Panc1 (cell line): ENCODE measurements around the gene TCAF1. TPM values are rescaled to one million over a fixed set of nuclear protein-coding genes. Genes with fewer than 3 reads are reported as not detected.

Source experiments
- ATAC-seq: fragments of 200-7000 bp; cut with Tn5 transposase; 2 replicates; pipeline ENCODE4 v1.9.1; 2020; ENCODE audit warnings: mild to moderate bottlenecking, moderate library complexity
- BruUV-seq: library from RNA; stranded (reverse); fragments of 400-500 nt; replicated peaks from 2 replicates; lab custom pipeline; 2021; lab: Mats Ljungman, UMichigan
- CTCF ChIA-PET: fragments of 300-600 bp; sonication (Branson Sonifier 250); formaldehyde crosslinking; loops from one replicate; lab custom pipeline; 2022; ENCODE audit warnings: antibody characterized with exemption; lab: Charles Lee
- POLR2A ChIA-PET: fragments of 300-600 bp; sonication (Branson Sonifier 250); formaldehyde crosslinking; loops from one replicate; lab custom pipeline; 2022; ENCODE audit warnings: antibody characterized with exemption; lab: Charles Lee
- DNase-seq: peaks from one replicate; pipeline ENCODE4 v3.0.0-alpha.2; 2010; ENCODE audit warnings: low read depth, low spot score
- H3K27ac ChIP-seq: 2 replicates; pipeline ENCODE4 v1.5.1; 2011; ENCODE audit warnings: mild to moderate bottlenecking, low read length, inconsistent platforms
- H3K27me3 ChIP-seq: fragments of 200-500 bp; sonication (Bioruptor generic); 2 replicates; pipeline ENCODE4 v1.6.0; 2014; ENCODE audit warnings: low read length, inconsistent platforms; ENCODE audit not compliant: control insufficient read depth, insufficient read depth
- H3K36me3 ChIP-seq: fragments of 200-500 bp; sonication (Bioruptor generic); 2 replicates; pipeline ENCODE4 v1.5.1; 2014; ENCODE audit warnings: inconsistent platforms, mild to moderate bottlenecking, low read length, moderate library complexity; ENCODE audit not compliant: control insufficient read depth, insufficient read depth
- H3K4me1 ChIP-seq: 2 replicates; pipeline ENCODE4 v1.5.1; 2011; ENCODE audit warnings: inconsistent platforms, mild to moderate bottlenecking, low read length, moderate library complexity; ENCODE audit not compliant: control insufficient read depth, insufficient read depth
- H3K4me3 ChIP-seq, 2 experiments: 2 replicates each; pipeline ENCODE4 v1.5.1; 2011 to 2012; ENCODE audit warnings: low read depth in 2 of 2, low read length in 2 of 2, mild to moderate bottlenecking in 2 of 2, inconsistent platforms in 1 of 2, moderate library complexity in 1 of 2
- H3K9me3 ChIP-seq: fragments of 200-500 bp; sonication (Bioruptor generic); 2 replicates; pipeline ENCODE4 v1.5.1; 2014; ENCODE audit warnings: low read depth, mild to moderate bottlenecking, inconsistent platforms, low read length, moderate library complexity; ENCODE audit not compliant: control insufficient read depth, insufficient read depth
- POLR2AphosphoS5 ChIP-seq: IDR thresholded peaks from 2 replicates; pipeline ENCODE4 v1.6.1; 2012; ENCODE audit warnings: mild to moderate bottlenecking, low read depth, low read length, moderate library complexity
- SIN3A ChIP-seq: IDR thresholded peaks from 2 replicates; pipeline ENCODE4 v1.6.1; 2012; ENCODE audit warnings: low read depth, mild to moderate bottlenecking, low read length, moderate library complexity, borderline replicate concordance; ENCODE audit not compliant: insufficient read depth
- TCF7L2 ChIP-seq: IDR thresholded peaks from 2 replicates; pipeline ENCODE4 v1.6.1; 2011; ENCODE audit warnings: mild to moderate bottlenecking, low read depth, low read length, inconsistent platforms
- in situ Hi-C: cut with HindIII; loops from 2 replicates; pipeline ENCODE4 v1.10.0; 2016; ENCODE audit warnings: low sequenced_read_pairs, low pct_unique_long_range_greater_than_20kb
- intact Hi-C: fragments of 100-400 bp; cut with micrococcal nuclease; formaldehyde crosslinking; loops from one replicate; pipeline ENCODE4 v1.10.0; 2022; ENCODE audit not compliant: unreplicated experiment
- total RNA-seq: library from RNA; stranded (reverse); gene quantifications from one replicate; pipeline ENCODE4 v1.2.1, GENCODE V29; 2021; ENCODE audit not compliant: unreplicated experiment
- TF ChIP-seq, protein P1 (sequence below), 2 experiments: IDR thresholded peaks; 2 replicates each; pipeline ENCODE4 v1.6.1; 2011 to 2012; ENCODE audit warnings: low read depth in 2 of 2, control low read depth in 1 of 2, low read length in 1 of 2, mild to moderate bottlenecking in 1 of 2, moderate library complexity in 1 of 2; ENCODE audit not compliant: insufficient read depth in 1 of 2
- TF ChIP-seq, protein P2 (sequence below): fragments of 450-650 bp; IDR thresholded peaks from 2 replicates; pipeline ENCODE4 v1.5.1; 2017; ENCODE audit warnings: mild to moderate bottlenecking

Gene TCAF1
- total RNA-seq, 1 experiment from 2014 or later = 35.2 TPM

DNA sequence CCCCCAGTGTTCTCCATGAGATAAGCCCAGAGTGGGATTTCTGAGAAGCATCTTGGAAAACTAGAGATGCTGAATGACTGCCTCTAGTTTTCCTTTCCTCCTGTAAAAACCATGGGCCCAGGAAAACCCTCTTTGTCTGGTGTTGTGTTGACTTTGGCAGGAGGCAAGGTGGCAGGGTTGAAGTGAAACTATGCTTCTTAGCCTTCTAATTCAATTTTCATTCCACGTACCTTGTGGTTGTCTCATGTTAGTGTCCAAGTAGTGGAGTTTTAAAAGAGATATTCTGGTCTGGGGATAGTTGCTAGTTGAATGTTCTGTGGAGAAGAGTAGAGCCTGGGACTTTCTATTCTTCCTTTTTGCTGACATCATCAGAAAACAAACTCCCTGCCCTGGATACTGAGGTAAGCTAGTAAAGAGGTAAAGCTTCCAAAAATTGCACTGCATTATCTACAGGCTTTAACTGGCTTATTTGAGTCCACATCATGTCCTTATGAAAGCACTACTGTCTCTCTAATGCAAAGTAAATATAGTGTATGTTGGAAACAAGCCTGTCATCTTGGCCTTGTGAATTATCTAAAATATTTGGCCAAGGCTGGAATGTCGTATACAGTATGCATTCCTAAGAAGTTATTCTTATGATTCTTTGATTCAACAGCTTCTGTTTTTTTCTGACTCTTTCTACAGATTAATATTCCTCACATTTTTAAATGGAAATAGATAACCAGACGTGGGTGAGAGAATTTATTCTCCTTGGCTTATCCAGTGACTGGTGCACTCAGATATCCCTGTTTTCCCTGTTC, 32.8 kb upstream of the TCAF1 start, which contains the start of gene OR2F2:
Gene OR2F2 (plus strand): TSS at position 708 of the 800 bp plus-strand sequence. CDS start 0 bp downstream, at position 708.
- Histone ChIP-seq H3K9me3 (no peaks in the 10 kb centered on the region), H3K27ac (no peak within 1 kb of the TSS), H3K4me3 (no peak within 1 kb of the TSS), H3K4me1 (no peaks in the 10 kb centered on the region), H3K27me3 (no peaks in the 10 kb centered on the region), H3K36me3 (no peaks in the 10 kb centered on the region)
- TF ChIP-seq TCF7L2 = no peak
- no peak for TF ChIP-seq POLR2AphosphoS5
- no peak for TF ChIP-seq SIN3A
- TF ChIP-seq, protein P1, sequence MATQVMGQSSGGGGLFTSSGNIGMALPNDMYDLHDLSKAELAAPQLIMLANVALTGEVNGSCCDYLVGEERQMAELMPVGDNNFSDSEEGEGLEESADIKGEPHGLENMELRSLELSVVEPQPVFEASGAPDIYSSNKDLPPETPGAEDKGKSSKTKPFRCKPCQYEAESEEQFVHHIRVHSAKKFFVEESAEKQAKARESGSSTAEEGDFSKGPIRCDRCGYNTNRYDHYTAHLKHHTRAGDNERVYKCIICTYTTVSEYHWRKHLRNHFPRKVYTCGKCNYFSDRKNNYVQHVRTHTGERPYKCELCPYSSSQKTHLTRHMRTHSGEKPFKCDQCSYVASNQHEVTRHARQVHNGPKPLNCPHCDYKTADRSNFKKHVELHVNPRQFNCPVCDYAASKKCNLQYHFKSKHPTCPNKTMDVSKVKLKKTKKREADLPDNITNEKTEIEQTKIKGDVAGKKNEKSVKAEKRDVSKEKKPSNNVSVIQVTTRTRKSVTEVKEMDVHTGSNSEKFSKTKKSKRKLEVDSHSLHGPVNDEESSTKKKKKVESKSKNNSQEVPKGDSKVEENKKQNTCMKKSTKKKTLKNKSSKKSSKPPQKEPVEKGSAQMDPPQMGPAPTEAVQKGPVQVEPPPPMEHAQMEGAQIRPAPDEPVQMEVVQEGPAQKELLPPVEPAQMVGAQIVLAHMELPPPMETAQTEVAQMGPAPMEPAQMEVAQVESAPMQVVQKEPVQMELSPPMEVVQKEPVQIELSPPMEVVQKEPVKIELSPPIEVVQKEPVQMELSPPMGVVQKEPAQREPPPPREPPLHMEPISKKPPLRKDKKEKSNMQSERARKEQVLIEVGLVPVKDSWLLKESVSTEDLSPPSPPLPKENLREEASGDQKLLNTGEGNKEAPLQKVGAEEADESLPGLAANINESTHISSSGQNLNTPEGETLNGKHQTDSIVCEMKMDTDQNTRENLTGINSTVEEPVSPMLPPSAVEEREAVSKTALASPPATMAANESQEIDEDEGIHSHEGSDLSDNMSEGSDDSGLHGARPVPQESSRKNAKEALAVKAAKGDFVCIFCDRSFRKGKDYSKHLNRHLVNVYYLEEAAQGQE (IDR thresholded peaks at IDR 0.05; ENCODE audit: insufficient read depth in 1 of 2, low read depth in 2 of 2, low read length in 1 of 2) = no peak
- TF ChIP-seq, protein P2, sequence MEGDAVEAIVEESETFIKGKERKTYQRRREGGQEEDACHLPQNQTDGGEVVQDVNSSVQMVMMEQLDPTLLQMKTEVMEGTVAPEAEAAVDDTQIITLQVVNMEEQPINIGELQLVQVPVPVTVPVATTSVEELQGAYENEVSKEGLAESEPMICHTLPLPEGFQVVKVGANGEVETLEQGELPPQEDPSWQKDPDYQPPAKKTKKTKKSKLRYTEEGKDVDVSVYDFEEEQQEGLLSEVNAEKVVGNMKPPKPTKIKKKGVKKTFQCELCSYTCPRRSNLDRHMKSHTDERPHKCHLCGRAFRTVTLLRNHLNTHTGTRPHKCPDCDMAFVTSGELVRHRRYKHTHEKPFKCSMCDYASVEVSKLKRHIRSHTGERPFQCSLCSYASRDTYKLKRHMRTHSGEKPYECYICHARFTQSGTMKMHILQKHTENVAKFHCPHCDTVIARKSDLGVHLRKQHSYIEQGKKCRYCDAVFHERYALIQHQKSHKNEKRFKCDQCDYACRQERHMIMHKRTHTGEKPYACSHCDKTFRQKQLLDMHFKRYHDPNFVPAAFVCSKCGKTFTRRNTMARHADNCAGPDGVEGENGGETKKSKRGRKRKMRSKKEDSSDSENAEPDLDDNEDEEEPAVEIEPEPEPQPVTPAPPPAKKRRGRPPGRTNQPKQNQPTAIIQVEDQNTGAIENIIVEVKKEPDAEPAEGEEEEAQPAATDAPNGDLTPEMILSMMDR = no peak
- intact Hi-C loops = no loop called here
- POLR2A ChIA-PET = no interaction called here
- CTCF ChIA-PET = interaction anchor here (0.6 kb wide), 1 partner anchor 27 kb away, joined by 4 read pairs; no protein-coding TSS in a partner anchor
- in situ Hi-C loops = no loop called here
- no peak for ATAC-seq
- no peak for DNase-seq
- BruUV-seq = no TSS peak

DNA sequence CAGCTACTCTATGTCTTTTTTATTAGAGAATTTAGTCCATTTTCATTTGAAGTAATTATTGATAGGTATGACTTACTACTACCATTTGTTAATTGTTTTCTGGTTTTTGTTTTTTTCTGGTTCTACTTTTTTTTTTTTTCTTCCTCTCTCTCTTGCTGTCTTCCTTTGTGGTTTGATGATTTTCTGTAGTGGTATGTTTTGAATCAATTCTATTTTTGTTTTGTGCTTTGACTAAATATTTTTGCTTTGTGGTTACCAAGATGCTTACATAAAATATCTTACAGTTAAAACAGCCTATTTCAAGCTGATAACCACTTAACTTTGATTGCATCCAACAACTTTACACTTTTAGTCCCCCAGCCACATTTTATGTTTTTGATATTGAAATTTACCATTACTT, 29.8 kb upstream of the TCAF1 start:
- POLR2A ChIA-PET = no interaction called here
- no peaks in the 10 kb centered on the region for H3K9me3 ChIP-seq
- in situ Hi-C loops (no loop called here), intact Hi-C loops (no loop called here)
- no TSS peak for BruUV-seq
- no peaks in the 10 kb centered on the region for H3K27me3 ChIP-seq
- H3K27ac ChIP-seq = no peak overlapping the region
- CTCF ChIA-PET = no interaction called here
- no peak for TF ChIP-seq POLR2AphosphoS5
- TF ChIP-seq, protein P2 = no peak
- TF ChIP-seq TCF7L2 = no peak
- TF ChIP-seq, protein P1 (IDR thresholded peaks at IDR 0.05; ENCODE audit: insufficient read depth in 1 of 2, low read depth in 2 of 2, low read length in 1 of 2) = no peak
- TF ChIP-seq SIN3A = no peak
- DNase-seq = no peak
- no peaks in the 10 kb centered on the region for H3K4me1 ChIP-seq
- no peaks in the 10 kb centered on the region for H3K36me3 ChIP-seq
- H3K4me3 ChIP-seq = no peak overlapping the region
- no peak for ATAC-seq
